NCI-H128 (cell line): ENCODE results near the gene OR6B1.
"Not testable (repeated sequence)": the region's sequence is repeated elsewhere in the genome, so short reads cannot be mapped to it uniquely, and the experiment has no call there.

Experiments used
- DNase-seq: peaks from one replicate; lab custom pipeline; 2025; ENCODE audit not compliant: unreplicated experiment; lab: John Stamatoyannopoulos, UW

OR6B1 gene

DNA sequence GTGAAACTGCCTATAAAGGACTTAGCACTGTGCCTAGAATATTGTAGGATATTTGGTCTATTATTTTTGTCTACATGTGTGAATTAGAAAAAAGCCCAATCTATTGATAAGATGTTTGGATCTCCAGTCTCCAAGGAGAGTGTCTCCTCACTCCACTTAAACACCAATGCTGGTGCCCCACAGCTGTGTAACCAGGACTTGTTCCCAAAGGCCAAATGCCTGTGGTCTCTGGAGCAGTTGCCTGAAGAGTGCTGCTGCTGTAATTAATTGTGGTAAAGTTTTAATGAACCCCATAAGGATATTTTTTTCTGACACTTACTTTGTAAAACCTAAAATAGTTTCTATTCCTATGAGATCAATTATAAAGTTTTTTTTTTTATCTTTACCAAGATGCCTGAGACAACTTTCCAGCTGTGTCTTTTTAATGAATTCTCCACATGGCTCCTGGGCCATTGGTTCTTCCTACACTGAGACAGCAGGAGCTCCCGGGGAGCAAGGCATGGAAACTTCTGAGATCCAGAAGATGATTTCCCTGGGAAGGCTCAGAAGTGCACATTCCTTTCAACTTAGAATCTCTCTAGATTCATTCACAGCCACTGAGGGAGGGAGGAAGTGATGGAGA, 37.4 kb downstream of the OR6B1 start:
- no peak for DNase-seq

DNA sequence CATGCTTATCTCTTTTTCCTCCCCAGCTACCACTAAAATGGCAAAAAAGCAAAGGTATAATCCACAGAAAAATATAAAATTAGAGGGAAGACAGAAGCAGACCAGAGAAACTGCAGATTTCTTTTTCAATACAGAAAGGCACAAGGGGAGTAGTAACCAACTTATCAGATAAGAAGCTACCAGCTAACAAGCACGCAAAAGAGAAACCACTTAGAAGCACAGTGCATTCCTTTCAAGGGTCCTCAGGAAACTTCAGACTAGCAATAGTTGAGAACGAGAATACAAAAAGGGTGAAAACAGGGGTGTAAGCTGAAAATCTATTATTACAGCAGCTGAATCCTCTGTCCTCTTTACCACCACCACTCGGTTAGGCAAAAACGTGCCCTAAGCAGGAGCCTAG, 38.8 kb downstream of the OR6B1 start:
- no peak for DNase-seq

DNA sequence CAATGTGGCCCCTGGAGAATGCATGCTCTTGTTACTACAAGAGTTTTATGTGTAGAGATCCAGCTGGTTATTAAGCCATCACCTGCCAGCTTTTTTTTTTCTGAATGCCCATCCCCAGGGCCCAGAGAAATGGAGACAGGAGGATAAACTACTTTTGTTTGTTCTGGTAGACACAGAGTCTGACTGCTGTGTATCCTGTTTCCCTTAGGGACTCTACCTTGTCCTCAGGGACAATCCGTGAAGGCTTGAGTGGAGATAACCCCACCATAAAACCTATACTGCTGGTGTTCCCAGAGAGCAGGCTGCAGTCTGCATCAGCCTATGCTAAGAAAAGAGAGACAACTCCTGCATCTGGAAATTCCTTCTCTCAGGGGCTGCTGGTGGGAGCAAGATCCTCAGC, 48.5 kb downstream of the OR6B1 start, which contains the start of gene OR2A5:
TSS of gene OR2A5 (plus strand) at position 301 of the 400 bp plus-strand sequence. CDS start 1,454 bp downstream, outside the sequence.
- DNase-seq, result no peak

DNA sequence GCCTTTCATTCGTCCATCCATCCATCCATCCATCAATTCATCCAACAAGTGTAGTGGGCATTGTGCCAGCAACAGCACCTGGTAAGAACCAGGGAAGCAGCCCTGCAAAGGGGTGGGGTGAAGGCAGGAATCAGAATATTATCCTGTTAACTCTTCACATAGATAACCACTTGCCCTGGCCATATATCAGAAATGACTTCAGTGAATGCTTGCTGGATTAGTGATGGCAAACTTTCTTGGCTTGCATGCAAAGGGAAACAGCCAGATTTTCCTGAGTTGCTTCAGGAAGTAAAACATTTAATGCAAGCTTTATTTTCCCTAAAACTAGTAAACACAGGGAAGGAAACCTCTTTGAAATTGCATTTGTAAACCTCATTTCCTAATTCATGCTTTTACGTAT, 49.4 kb downstream of the OR6B1 start:
- no peak for DNase-seq

DNA sequence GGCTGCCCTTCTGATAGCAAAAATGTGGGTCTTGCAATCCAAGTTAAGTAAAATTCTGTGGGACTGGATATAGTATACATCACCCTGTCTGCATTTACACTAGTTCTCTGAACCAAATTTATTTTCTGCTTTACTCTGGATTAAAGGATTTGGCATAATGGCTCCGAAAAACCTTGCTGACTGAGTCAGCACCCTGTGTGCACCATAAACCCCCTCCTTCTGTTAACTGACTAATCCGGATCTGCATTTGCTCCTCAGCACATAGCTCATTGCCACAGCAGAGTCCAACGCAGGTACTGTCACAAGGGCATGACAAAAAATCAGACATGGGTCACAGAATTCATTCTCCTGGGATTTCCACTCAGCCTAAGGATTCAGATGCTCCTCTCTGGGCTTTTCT, 50.0 kb downstream of the OR6B1 start:
- no peak for DNase-seq

DNA sequence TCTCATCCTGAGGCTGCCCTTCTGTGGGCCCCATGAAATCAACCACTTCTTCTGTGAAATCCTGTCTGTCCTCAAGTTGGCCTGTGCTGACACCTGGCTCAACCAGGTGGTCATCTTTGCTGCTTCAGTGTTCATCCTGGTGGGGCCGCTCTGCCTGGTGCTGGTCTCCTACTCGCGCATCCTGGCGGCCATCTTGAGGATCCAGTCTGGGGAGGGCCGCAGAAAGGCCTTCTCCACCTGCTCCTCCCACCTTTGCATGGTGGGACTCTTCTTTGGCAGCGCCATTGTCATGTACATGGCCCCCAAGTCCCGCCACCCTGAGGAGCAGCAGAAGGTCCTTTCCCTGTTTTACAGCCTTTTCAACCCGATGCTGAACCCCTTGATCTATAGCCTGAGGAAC, 50.8 kb downstream of the OR6B1 start:
- DNase-seq, result not testable (repeated sequence)

DNA sequence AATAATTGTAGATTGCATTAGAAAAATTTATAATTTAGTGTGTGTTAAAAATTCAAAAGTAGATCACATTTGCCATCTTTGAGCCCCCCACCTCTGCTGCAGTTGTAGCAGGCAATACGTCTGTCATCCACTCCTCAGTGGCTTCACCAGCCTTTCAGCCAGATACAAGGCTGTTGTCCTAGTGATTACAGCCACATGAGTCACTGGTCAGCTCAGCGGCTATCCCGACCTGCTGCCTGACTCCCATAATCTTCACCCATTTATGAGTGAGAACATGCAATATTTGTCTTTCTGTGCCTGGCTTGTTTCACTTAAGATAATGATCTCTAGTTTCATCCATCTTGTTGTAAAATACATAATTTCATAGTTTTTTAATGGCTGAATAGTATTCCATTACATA, 57.8 kb downstream of the OR6B1 start:
- DNase-seq, result no peak
